SK-N-MC (cell line): Measurements from ENCODE around the gene RHBDL1.
"Not testable (repeated sequence)": the region's sequence is repeated elsewhere in the genome, so short reads cannot be mapped to it uniquely, and the experiment has no call there.

ENCODE experiments used
- EZH2 ChIP-seq: fragments of 200-600 bp; sonication (generic); IDR thresholded peaks from one replicate; pipeline ENCODE4 v1.6.1; 2017; ENCODE audit warnings: antibody characterized with exemption
- POLR2AphosphoS5 ChIP-seq: IDR thresholded peaks from 2 replicates; pipeline ENCODE4 v1.6.1; 2012; ENCODE audit warnings: mild to moderate bottlenecking, low read depth, low read length, borderline replicate concordance

DNA sequence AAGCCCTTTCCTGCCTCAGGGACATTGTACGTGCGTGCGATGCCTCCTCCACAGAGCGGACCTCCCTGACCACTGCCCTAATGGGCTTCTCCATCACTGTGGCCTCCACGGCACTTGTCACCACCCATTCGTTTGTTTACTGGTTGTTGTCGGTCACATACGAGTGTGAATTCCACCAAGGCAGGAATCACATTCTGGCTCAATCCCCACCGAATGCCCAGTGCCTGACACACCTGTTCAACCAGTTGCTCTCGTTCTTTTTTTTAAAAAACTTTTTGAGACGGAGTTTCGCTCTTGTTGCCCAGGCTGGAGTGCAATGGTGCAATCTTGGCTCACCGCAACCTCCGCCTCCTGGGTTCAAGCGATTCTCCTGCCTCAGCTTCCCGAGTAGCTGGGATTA lies 15.8 kb downstream of the RHBDL1 start:
- TF ChIP-seq POLR2AphosphoS5, EZH2: not testable (repeated sequence)
